ENCODE measurements around the gene ELP1.
"Not testable (repeated sequence)": the region's sequence is repeated elsewhere in the genome, so short reads cannot be mapped to it uniquely, and the experiment has no call there.

The ELP1 gene

DNA sequence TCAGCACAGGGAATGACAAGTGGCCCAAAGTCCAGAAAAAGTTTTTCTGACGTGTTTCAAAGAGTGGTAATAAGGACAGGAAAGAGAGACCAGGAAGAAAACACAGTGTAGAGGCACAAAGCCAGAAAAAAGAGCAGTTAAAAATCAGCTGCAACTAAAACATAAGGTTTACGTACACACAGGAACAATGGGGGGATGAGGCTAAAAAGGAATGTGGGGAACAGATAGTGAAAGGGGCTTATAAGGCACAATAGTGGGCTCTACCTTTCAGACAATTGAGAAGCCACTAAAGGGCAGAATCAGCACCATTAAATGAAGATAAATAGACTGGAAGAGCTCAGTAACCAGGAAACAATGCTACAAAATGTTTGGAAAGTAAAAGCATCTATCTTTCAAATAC is 5.5 kb downstream of the ELP1 start:
- no peak for DNase-seq

DNA sequence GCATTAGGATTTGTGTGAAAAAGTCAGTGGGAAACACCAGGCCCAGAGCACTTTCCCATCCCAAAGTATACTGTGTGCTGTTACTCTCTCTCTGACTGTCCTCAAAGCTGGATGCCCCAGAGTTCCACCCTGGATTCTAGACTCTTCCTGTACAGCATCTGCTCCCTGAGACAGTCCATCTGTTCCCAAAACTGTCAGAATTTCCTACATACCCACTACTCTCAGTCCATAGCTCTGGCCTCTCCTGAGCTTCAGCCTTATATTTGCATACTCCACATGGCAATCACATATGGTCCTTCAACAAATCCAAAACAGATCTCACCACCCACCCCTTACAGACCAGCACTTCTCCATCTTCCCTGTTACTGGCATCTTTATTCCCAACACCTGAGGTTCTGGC is 9.5 kb downstream of the ELP1 start:
- DNase-seq: no peak

DNA sequence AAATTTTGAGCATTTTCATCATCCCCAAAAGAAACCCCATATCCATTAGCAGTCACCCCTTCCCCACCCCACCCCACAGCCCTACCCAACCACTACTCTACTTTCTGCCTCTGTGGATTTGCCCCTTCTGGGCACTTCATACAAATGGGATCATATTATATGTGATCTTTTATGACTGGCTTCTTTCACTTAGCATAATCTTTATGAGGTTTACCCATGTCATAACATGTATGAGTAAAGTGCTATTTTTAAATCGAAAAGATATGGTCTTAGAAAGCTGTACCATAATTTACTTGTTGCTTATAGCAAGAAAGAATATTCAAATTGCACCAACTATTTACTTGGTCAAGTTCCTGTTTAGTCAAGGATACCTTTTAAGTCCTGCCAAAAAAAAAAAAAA is 12.7 kb downstream of the ELP1 start:
- no peak for DNase-seq

DNA sequence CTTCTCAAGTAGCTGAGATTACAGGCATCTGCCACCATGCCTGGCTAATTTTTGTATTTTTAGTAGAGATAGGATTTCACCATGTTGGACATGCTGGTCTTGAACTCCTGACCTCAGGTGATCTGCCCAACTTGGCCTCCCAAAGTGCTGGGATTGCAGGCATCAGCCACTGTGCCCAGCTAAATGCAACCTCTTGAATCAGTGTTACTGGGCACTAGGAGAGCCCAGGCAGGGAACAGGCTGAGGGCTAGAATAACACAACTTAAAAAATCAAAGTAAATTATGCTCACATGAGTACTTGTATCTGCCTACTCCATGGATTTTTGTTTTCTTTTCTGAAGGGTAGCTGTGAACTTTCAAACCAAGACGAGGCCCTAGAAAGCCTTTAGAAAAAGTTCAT is 13.5 kb downstream of the ELP1 start:
- DNase-seq: not testable (repeated sequence)

DNA sequence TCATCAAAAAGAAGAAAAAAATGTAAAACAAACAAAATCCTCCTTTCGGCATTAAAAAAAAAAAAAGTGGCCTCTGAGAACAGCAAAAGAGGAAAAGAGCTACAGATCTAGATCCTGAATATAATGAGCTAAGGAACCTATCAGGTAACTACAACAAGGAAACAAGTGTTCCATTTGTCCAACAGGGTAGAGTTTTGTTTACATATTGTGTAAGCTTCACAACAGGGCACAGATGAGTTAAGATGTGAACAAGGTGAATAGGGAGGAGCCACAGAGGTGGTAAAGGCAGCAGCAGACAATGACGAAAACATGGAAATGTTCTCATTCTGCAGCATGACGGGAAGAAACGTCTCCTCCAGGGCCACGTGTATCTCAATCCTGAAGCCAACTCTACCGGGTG is 14.4 kb downstream of the ELP1 start:
- no peak for DNase-seq

DNA sequence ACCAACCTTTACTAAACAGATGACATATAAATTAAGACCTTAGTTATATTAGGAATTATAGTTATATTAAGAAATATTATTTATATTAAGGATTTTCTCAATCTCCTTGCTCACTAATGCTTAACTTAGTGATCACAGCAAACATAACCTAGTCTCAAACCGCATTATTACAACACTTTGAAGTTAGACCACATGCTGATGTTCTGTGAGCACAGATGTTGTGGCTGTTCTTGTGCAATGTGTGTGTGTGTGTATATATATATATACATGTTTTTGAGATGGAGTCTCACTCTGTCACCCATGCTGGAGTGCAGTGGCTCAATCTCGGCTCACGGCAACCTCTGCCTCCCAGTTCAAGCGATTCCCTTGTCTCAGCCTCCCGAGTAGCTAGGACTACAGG is 20.5 kb downstream of the ELP1 start:
- no peak for DNase-seq

DNA sequence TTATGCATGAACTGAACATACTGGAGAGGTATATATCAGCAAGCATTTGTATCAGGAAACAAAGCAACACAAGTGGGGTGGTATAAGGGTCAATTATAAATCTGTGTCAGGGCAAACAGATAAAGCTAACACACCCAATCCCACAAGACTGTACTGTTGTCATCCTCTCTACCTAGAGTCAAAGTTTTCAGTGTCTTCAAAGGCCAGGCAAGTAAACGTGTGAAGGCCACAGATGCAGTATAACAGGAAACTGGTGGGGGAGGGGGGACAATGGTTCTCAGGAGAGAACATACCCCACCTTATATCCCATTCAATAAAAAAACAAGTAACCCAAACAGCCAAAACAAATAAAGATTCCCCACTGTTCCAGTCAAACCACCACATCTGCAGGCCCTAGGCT is 22.1 kb downstream of the ELP1 start:
- no peak for DNase-seq

DNA sequence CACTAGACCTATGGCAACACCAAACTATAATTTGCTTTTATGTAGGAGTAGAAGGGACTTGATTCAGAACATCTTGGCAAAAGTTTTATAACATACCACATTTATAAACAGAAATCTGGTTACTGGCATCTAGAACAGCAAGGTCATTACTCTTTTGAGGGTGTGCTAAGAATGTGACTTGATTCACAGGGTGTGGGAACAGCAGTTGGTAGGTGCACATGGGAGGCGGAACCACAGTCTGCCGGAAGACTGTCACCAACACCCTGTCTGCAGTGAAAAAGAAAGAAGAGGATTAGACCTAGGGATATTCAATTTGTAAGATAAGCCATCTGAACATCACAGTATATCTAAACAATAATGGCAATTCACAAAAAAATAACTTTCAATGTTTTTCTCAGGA is 23.0 kb downstream of the ELP1 start:
- no peak for DNase-seq

DNA sequence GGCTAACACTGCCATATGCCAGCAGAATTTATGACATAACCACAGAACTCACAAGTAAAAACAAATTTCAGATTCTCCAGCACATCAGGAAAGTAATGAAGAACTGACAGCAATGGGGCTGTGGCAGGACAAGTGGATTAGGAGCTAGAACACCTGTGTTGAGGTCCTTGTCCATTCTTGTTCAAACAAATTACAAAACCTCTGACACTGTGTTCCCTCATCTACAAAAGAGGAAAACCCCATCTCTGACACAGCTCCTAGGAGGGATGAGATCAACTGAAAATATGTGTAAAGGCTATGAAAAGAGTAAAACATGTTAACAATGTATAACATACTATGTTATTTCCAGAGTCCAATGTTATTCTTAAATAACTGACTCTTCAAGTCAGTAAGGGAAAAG is 23.5 kb downstream of the ELP1 start:
- DNase-seq: no peak

DNA sequence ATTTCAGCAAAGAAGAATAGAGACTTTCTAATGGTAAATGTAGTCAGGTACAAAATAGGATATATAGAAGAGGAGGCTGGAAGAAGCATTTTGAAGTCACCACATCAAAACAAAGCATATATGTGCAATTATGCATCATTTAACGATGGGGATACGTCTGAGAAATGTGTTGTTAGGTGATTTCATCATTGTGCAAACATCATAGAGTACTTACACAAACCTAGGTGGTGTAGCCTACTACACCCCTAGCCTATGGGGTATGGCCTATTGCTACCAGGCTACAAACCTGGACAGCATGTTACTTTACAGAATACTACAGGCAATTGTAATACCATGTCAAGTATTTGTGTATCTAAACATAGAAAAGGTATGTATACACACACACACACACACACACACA is 28.4 kb downstream of the ELP1 start:
- no peak for DNase-seq

DNA sequence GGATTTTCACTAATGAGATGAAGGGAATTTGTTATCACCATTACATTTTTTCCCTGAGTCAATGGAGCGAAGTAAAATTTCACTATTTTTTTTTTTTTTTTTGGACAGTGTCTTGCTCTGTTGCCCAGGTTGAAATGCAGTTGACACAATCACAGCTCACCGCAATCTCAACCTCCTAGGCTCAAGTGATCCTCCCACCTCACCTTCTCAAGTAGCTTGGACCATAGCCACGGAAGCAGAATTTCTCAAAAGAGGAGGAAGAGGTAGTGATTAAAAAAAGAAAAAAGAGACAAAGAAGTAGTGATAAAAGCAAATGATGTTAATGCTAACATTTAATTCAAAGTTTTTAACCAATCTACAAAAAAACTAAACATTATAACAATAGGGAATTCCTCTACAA is 29.8 kb downstream of the ELP1 start:
- DNase-seq: no peak

DNA sequence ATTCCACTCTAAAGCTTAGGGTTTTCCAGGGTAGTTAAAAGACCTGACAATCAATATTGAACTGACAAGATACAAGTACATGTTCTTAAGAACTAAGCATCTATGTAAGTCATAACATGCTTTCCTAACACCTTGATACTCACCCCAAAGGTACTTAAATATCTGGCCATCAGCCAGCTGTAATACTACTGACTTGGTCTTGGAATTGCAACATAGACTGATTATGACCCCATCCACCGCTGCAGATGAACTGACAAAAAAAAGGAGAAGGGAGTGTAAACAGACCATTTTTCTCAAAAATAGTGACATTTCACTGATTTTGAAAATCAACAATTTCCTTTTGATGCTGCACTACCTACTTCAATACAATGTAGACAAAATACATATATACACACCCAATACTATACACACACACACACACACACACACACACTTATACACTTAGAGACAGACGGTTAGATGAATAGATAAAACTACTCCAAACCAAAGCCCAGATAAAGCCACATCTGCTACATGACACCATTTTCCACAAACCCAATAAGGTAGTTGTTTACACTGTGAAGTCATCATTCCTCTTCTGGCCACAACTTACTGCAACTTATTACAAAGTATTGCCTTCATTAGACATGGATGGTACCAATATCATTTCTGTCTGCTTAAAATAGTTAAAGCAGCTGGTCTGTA is 30.4 kb downstream of the ELP1 start:
- no peak for DNase-seq

DNA sequence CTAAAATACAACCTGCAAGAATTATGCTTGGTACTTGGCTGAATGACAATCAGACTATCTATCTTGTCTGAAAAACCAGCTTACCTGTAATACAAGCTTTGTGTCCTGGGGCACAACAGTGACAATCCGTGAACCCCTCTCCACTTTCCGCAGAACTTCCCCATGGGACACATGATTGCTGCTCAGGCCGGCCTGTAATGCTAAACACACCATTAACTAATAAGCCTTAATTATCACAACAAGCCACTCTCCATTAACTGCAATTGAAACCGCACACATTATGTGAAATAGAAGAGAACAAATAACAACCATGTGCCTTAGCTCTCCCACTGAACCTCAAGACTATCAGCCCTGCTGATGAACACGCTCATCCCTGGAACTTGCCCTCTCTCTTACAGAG is 33.7 kb downstream of the ELP1 start:
- DNase-seq: no peak

DNA sequence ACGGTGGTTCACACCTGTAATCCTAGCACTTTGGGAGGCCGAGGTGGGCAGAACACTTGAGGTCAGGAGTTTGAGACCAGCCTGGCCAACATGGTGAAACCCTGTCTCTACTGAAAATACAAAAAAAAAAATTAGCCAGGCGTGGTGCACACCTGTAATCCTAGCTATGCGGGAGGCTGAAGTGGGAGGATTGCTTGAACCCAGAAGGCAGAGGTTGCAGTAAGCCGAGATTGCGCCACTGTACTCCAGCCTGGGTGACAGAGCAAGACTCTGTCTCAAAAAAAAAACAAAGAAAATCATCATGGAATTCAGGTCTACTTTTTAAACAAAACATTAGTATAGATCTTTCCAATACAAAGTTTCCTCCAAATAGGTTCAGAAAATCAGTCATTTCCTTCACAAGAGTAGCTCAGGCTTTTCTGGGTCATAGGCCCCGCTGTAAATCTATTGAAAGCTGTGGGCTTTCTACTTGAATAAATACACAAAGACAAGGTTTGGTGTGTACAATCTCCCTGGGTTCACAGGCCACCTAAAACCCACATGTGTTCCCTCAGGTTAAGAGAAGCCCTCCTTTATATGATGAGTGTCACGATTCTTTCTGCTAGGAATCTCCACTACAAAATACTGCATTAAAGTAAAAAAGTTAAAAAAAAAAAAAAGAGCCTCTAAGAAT is 34.8 kb downstream of the ELP1 start:
- not testable (repeated sequence) for DNase-seq

DNA sequence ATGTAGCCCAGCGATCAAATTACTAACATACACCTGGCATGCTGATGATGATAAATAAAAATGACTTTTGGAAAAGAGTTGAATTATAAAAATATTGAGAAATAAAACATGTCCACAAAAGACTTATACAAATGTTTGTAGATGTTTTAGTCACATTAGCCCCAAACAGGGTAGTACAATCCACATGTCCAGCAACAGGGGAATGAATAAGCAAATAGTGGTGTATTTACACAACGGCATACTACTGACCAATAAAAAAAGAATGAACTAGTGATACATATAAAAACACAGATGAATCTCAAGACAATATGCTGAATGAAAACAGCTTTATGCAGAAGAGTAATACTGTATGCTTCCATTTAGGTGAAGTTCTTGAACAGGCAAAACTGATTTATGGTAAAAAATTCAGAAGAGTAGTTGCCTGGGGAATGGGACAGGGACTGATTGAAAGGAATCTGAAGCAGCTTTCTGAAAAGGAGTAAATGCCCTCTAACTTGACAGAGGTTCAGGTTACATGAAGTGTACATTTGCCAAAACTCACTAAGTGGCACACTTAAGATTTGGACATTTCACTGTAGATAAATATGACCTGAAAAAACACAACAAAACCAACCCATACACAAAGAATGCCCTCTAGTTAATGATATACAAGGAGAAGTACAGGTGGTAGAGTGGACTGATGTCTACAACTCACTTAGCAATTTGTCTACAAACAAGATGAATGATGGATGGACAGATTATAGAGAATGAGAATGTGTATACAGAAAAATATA is 36.4 kb downstream of the ELP1 start:
- no peak for DNase-seq

DNA sequence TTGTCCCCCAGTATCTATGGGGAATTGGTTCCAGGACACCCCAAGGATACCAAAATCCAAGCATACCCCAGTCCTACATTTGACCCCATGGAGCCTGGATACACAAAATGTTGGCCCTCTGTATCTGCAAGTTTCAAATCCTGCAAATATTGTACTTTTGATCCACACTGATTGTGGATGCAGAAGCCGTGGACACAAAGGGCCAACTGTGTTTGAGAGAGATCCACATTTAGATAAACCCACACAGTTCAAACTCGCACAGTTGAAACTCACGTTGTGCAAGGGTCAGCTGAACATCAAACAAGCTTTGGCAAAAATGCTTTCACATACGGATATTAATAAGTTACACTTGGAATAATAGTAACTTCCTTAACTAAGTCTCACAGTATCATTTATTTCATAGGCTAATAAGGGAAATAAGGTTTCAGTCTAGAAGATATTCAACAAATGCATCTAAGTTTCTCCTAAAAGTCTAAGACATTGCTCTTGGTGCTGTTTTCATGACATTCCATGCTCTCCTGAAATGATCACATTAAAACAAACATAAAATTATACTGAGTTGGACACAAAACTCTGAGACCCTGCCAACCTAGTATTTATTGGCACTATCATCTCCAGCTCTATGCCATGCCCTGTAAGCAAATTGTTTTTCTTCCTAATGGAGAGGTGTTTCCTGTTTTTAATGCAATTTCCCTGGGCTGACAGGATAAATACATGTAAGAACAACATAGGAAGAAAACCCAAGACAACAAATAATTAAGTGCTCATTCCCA is 39.5 kb downstream of the ELP1 start:
- no peak for DNase-seq

DNA sequence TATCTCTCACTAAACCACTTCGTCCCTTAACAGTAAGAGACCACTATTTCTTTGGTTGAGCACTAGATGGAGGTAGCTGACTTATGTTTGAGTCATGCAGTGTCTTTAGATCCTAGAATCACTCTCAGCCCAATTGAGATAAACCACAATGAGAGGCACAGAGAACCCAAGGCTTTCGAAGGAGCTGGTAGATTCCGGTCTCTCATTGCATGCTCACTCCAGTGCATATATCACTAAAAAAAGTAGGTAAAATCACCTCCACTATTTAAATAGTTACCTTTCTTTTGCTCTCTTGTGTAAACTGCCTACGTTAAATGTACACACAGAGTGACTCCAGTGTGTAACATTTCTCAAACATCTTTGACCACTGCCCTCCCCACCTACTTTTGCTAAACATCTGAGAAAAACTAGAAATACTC is 44.3 kb downstream of the ELP1 start:
- DNase-seq: peak; percentile 9

DNA sequence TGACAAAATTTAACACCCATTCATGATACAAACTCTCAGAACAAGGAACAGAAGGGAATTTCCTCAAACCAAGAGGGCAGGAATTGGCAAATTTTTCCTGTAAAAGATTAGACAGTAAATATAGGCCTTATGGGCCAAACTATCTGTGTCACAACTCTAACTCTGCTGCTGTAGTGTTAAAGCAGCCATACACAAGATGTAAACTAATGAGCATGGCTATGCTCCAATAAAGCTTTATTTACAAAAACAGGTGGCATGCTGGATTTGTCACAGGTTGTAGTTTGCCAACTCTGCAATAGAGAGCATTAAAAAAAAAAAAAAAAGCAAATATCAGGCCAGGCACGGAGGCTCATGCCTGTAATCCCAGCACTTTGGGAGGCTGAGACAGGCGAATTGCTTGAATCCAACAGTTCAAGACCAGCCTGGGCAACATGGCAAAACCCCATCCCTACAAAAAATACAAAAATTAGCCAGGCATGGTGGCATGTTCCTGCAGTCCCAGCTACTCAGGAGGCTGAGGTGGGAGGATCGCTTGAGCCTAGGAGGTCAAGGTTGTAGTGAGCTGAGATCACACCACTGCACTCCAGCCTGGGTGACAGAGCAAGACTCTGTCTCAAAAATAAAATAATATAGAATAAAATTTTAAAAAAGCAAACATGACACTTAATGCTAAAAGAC is 47.2 kb downstream of the ELP1 start:
- DNase-seq: not testable (repeated sequence)

DNA sequence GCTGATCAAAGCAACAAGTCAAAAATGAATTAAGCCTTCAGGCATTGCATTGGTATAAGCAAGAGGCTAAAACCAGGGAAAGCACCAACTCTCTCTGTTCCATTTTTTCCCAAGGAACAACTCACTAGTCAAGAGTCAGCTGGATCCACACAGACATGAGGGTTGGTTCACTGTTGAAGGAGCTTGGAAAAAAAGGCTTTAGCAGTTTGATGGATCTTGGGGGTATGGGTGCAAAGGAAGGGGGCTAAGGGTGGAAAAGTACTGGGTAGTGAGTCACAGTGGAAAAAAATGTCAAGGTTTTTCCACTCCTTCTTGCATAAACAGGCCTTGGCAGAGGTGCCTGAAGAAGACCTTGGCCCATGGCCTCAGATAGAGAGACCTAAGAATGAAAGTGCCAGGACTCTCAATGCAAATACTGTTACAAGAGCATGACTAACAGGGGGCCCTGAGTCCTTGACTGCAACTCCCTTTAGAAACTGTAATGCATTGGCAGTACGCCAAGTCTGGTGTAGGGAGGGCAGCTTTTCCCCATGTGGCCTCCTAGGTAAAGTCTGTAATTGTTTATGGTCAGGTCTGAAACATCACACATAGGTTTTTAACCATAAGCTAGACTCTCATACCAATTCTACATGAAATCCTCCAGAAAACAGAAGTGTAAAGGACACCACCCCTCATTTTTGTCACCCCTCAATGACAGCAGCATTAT is 48.1 kb downstream of the ELP1 start:
- DNase-seq: peak; percentile 86

DNA sequence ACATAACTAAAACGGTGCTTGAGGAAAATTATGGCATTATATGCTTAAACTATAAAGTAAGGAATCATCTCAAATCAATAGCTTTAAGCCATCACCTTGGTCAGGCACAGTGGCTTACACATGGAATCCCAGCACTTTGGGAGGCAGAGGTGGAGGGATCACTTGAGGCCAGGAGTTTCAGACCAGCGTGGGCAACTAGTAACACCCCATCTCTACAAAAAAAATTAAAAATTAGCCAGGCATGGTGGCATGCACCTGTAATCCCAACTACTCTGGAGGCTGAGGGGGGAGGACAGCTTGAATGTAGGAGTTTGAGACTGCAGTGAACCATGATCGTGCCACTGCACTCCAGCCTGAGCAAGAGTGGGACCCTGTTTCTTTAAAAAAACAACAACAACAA is 49.2 kb downstream of the ELP1 start:
- DNase-seq: no peak

DNA sequence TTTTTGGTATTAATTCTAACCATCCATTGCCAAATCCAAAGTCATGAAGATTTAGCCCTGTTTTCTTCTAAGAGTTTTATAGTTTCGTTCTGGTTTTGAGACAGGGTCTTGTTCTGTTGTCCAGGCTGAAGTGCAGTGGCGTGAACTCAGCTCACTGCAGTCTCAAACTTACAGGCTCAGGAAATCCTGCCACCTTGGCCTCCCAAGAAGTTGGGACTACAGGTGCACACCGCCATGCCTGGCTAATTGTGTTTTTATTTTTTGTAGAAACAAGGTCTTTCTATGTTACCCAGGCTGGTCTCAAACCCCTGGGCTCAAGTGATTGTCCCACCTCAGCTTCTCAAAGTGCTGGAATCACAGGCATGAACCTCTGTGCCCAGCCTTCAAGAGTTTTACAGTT is 50.8 kb downstream of the ELP1 start:
- DNase-seq: no peak
